Mesangial cell (primary cell): ENCODE measurements around the gene CHAF1A. TPM values are rescaled to one million over a fixed set of nuclear protein-coding genes. Genes with fewer than 3 reads are reported as not detected.

ENCODE experiments used
- total RNA-seq: library from RNA; depleted of rRNA; stranded (reverse); fragments of >200 nt; gene quantifications from 2 replicates; pipeline ENCODE4 v1.2.3, GENCODE V29; 2015

Gene CHAF1A, protein sequence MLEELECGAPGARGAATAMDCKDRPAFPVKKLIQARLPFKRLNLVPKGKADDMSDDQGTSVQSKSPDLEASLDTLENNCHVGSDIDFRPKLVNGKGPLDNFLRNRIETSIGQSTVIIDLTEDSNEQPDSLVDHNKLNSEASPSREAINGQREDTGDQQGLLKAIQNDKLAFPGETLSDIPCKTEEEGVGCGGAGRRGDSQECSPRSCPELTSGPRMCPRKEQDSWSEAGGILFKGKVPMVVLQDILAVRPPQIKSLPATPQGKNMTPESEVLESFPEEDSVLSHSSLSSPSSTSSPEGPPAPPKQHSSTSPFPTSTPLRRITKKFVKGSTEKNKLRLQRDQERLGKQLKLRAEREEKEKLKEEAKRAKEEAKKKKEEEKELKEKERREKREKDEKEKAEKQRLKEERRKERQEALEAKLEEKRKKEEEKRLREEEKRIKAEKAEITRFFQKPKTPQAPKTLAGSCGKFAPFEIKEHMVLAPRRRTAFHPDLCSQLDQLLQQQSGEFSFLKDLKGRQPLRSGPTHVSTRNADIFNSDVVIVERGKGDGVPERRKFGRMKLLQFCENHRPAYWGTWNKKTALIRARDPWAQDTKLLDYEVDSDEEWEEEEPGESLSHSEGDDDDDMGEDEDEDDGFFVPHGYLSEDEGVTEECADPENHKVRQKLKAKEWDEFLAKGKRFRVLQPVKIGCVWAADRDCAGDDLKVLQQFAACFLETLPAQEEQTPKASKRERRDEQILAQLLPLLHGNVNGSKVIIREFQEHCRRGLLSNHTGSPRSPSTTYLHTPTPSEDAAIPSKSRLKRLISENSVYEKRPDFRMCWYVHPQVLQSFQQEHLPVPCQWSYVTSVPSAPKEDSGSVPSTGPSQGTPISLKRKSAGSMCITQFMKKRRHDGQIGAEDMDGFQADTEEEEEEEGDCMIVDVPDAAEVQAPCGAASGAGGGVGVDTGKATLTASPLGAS
- total RNA-seq, result 12.0 and 31.4 TPM in 2 replicates

DNA sequence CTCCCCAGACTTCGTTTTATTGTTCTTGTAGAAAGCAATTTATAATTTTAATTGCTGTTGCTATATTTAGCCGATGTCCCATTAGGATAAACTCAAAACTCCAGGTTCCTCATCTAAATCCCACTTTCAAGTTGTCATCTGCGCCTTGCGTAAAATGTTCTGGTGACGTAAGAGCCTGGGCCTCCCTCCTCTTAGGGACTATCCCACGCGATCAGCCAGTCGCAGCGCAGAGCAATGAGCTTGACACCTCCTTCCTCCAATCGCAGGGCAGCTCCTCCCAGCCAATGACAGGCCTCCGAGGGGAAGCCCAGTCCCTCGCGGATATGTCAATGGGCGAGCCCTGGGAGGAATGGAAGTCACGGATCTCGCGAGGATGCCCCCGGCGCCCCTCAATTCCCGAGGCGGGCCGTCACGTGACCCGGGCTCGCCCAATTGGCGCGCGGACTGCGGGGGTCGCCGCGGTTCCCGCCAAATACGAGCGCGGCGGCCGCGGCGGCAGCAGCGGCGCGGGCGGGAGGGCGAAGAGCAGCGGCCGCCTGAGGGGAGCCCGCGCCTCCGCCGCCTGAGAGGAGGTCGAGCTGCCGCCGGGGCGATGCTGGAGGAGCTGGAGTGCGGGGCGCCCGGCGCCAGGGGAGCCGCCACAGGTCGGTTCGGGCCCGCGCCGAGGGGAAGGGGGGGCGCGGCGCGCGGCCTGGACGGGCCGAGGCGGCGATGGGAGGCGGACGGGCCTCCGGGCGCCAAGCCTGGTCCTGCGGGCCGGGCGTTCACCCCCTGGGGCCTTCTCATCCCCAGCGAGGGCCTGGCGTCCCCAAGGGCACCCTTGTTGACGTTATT is at the start of gene CHAF1A:
TSS of gene CHAF1A (plus strand) at position 470 of the 834 bp plus-strand sequence. CDS start at position 593, 123 bp downstream.

DNA sequence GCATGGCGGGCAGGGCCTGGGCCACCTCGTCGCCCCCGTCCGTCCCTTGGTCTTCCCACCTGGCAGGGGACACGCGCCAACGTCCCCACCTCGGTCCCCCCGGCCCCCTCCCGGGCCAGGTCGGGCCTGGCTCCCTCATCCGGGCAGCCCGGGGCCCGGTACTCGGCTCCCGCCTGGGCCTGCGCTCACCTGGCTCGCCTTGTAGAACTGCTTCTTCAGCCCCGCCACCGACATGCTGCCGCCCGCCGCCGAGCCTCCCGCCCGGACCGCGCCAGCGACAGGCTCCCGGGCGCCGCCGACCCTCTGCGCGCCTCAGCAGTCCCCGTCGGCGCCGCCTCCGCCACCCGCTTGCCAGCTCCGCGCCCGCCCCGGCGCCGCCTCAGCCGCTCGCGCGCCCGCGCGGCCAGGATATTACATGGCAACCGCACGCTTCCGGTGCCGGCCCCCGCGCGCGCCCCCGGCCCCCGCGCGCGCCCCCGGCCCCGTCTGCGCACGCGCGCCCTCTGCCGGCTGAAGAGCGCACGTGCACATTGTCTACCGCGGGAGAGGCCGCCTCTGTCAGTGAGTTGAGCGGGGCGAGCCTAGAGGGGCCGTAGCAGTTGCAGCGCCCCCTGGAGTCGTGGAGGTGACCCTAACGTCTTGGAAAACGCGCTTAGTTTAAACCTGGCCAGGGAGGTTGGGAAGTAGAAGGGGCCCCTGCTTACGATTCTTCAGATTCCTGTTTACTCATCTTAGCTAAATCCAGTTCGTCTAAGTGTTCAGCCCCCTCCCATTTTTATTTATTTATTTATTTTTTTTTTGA is 2.1 kb upstream of the CHAF1A start, which contains the start of gene SH3GL1:
TSS of gene SH3GL1 (minus strand) at position 413 of the 802 bp plus-strand sequence. CDS start at position 234, 179 bp downstream.

DNA sequence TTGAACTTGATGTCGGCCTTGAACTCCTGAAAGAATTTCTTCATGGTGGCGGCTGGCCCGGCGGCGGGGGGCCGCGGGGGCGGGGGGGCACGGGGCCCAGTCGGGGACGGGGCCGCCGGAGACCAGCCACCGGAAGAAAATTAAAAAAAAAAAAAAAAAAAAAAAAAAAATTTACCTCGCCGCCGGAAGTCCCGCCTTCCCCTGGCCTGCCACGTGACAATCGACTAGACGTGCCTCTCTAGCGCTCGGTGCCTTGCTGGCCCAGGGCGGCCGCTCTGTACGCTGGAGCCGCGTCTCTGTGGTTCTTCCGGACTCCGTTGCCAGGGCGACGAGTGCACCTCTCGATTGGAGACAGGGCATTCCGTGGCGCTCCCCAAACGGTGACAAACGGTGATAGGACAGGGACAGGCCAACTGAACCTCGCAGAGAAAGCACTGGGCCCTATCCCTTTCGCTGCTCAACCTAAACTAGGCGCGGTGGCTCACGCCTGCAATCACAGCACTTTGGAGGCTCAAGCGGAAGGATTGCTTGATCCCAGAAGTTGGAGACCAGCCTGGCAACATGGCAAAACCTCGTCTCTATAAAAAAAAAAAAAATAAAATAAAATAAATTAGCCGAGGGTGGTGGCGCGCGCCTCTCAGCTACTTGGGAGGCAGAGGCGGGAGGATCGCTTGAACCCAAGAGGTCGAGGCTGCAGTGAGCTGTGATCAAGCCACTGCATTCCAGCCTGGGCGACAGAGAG is 55.4 kb downstream of the CHAF1A start, which contains the start of gene UBXN6:
TSS of gene UBXN6 (minus strand) at position 141 of the 742 bp plus-strand sequence. CDS start at position 44, 97 bp downstream.

DNA sequence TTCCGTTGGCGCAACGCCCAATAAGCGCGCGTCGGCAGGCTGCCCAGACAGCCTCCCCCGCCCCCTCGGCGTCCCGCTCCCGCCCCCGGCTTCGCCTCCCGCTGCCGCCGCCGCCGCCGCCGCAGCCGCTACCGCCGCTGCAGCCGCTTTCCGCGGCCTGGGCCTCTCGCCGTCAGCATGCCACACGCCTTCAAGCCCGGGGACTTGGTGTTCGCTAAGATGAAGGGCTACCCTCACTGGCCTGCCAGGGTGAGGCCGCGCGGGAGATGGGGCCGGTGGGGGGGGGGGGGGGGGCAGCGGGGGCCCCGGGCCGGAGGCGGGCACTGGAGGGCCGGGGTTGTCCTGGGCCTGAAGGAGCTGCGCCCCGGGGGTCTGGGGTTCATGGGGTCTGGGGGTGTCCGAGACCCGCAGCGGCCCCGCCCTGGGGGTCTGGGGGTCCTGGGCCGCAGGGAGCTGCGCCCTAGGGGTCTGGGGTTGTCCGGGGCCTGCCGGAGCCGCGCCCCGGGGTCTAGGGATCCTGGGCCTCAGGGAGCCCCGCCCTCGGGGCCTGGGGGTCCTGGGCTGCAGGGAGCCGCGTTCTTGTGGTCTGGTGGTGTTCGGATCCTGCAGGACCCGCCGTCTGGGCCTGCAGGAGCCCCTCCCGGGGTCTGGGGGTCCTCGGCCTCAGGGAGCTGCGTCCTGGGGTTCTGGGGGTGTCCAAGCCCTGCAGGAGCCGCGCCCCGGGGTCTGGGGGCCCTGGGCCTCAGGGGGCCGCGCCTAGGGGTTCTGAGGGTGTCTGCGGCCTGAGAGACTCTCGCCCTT is 69.9 kb downstream of the CHAF1A start, which contains the start of gene HDGFL2:
TSS of gene HDGFL2 (plus strand) at position 124 of the 801 bp plus-strand sequence. CDS start at position 178, 54 bp downstream.

Other genes with a start within 250 kb of the CHAF1A start
- gene CREB3L3, start 249.0 kb upstream of the CHAF1A start, total RNA-seq, result not detected in 2 replicates
- 26.1 and 40.8 TPM in 2 replicates for gene SIRT6, start 220.1 kb upstream of the CHAF1A start, total RNA-seq
- under 0.01 and 0.51 TPM in 2 replicates for gene ANKRD24, start 220.0 kb upstream of the CHAF1A start, total RNA-seq
- gene EBI3, start 173.1 kb upstream of the CHAF1A start, total RNA-seq, result 2.3 and 4.4 TPM in 2 replicates
- 24.2 and 32.1 TPM in 2 replicates for gene YJU2, start 155.6 kb upstream of the CHAF1A start, total RNA-seq
- not detected in 2 replicates for gene SHD, start 123.4 kb upstream of the CHAF1A start, total RNA-seq
- not detected in 2 replicates for gene TMIGD2, start 100.3 kb upstream of the CHAF1A start, total RNA-seq
- gene FSD1, start 98.0 kb upstream of the CHAF1A start, total RNA-seq, result 13.8 and 29.7 TPM in 2 replicates
- gene STAP2, start 63.8 kb upstream of the CHAF1A start, total RNA-seq, result 42.7 and 52.2 TPM in 2 replicates
- gene MPND, start 59.1 kb upstream of the CHAF1A start, total RNA-seq, result 6.2 and 11.0 TPM in 2 replicates
- gene SH3GL1, start 2.1 kb upstream of the CHAF1A start, total RNA-seq, result 99.9 and 101 TPM in 2 replicates
- 114 and 193 TPM in 2 replicates for gene UBXN6, start 55.2 kb downstream of the CHAF1A start, total RNA-seq
- 66.5 and 69.6 TPM in 2 replicates for gene HDGFL2, start 69.7 kb downstream of the CHAF1A start, total RNA-seq
- gene PLIN4, start 115.8 kb downstream of the CHAF1A start, total RNA-seq, result 0.13 TPM in 1 of 2 replicates, not detected in the other
- gene PLIN5, start 132.6 kb downstream of the CHAF1A start, total RNA-seq, result not detected in 2 replicates
- gene LRG1, start 137.4 kb downstream of the CHAF1A start, total RNA-seq, result under 0.01 TPM in 1 of 2 replicates, not detected in the other
- gene SEMA6B, start 157.0 kb downstream of the CHAF1A start, total RNA-seq, result 0.49 and 3.3 TPM in 2 replicates
- gene TNFAIP8L1, start 236.9 kb downstream of the CHAF1A start, total RNA-seq, result 3.3 and 10.8 TPM in 2 replicates